HG02623 (cell line): ENCODE data around the gene MOGAT2.
A peak's percentile ranks its signal among the peaks of the same experiment; 100 is the strongest.
"Not testable (repeated sequence)": the region's sequence is repeated elsewhere in the genome, so short reads cannot be mapped to it uniquely, and the experiment has no call there.

ENCODE experiments used
- ATAC-seq: cut with Tn5 transposase; IDR thresholded peaks from one replicate; pipeline ENCODE4 v1.9.1; 2021; ENCODE audit warnings: moderate library complexity; ENCODE audit not compliant: unreplicated experiment

MOGAT2 gene

GRCh38 chr11:75717608-75718418 lies at the start of gene MOGAT2:
Gene MOGAT2, plus strand, starts transcription at chr11:75717838. Its CDS starts 51 bp downstream, at chr11:75717889.
- ATAC-seq = no peak

DNA sequence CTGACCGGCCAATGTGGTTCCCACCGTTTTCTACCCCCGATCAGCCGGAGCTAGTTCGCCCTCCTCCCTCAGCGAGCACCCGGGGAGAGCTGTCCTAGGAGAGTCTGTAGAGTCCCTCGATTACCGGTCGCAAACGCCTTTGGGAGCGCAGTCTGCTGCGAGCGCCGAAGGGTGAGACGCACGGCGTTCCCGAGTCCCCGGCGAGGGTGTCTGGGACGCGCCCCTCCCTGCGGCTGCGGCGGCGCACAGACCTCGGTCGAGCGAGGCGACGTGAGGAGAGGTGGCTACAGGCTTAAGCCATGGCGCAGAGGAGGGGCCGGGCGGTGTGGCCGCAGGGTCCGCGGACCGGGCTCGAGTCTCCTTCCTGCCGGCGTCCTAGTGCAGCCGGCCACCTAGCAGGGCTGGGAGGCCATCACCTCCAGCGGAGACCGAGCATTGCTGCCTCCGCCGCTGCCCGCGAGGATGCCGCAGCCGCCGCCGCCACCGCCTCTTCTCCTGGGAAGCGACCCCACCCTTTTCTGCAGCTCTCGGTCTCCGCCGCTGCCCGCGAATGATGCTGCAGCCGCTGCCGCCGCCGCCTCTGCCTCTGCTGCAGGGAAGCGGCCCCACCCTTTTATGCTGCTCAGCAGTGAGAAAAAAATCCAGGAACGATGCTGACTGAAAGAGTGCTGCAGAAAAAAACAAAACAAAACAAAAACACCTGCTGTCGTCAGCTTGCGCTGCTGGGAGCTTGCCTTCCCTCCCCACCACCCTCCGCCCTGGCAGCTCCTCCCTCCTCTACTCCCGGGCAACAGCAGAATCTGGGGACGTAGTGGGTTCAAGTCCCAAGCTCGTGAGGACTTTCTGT lies 49.0 kb upstream of the MOGAT2 start, which contains the start of gene MAP6:
MAP6 (minus strand) TSS at position 588 of the 847 bp plus-strand sequence. CDS start 669 bp downstream, outside the sequence.
- ATAC-seq = no peak

GRCh38 chr11:75673977-75674582 lies 43.6 kb upstream of the MOGAT2 start:
- no peak for ATAC-seq

DNA sequence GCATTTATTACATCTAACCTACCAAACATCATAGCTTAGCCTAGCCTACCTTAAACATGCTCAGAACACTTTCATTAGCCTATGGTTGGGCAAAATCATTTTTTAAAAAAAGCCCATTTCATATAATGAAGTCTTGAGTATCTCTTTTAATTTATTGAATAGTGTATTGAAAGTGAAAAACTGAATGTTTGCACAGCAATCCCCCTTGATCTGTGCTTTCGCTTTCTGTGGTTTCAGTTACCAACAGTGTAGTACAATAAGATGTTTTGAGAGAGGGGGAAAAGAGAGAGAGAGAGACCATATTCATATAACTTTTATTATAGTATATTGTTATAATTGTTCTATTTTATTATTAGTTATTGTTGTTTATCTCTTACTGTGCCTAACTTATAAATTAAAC lies 40.4 kb upstream of the MOGAT2 start:
- no peak for ATAC-seq

- ATAC-seq = no peak
Measured at GRCh38 chr11:75677909-75678308, 39.7 kb upstream of the MOGAT2 start.

DNA sequence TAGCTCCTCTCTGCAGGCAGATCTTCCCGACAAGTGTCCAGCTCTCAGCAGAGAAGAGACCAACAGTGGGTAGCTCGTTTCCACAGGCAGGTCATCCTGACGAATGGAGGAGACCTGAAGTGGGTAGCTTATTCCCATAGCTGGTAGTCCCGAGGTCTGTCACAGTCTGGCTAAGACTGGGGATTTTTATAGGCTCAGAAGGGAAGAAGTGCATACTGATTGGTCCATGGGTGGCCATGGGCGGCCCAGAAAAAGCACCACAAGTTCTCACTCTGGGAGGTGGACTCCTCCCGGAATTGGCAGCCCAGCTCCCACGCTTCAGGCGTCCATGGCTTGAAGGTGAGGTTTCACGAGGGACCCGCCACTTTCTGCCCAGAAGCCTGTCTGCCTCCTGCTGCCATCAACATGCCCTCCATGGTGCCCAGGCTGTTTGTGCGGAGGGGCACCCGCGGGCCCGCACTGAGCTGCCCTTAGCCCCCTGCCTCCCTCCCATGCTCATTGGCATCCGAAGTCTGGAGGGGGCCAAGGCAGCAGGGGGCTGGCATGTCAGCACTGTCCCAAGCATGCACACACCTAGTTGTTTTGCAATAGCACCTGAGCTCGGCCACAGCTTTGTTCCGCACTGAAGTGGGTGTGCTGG lies 38.9 kb upstream of the MOGAT2 start:
- no peak for ATAC-seq

DNA sequence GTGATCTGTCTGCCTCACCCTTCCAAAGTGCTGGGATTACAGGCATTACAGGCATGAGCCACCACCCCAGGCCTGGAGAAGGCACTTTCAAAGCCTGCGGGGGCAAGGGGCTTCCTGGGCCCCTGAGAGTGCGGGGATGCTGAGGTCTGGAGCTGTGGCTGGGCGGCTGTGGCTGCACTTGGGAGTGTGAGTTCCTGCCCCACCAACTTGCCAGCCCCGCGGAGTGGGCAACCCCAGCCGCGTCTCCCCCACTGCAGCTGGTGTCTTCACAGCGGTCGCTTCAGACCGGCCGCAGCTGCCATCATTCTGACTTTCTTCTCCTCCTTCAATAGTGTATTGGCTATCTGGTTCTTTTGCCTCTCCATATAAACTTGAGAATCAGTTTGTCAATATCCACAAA lies 38.1 kb upstream of the MOGAT2 start:
- no peak for ATAC-seq

- not testable (repeated sequence) for ATAC-seq
Measured at GRCh38 chr11:75683856-75684255, 33.8 kb upstream of the MOGAT2 start.

DNA sequence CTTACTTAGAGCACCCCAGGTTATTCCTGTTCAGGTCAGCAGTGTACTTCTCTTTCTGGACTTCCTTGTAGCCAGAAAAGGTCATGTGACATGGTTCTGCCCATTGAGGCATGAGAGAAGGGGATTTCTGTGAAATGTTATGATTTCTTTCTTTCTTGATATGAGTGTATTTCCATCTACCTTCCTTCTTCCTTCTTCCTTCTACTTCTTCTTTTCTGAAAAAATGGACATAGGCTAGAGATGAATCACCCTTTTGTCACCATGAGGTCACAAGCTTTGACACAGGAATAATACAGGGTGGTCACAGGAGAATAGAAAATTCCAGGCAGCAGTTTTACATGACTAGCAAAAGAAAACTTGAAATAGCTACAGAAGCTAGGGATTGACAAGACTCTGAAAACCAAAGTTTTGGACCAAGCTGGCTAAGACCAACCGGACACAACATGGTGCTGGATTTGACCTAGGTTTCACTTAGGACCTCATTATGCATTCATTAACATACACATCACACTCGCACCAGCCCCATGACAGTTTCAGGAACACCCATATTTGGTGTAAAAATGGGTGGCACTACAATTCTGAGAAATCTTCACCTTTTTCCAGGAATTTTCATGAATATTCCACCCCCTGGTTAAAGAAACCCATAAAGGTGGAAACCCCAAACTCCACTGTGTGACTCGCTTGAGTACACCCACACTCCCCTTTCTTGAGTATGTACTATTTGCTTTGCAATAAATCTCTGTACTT lies 27.6 kb upstream of the MOGAT2 start:
- ATAC-seq = peak; percentile 68

GRCh38 chr11:75691804-75692203 lies 25.8 kb upstream of the MOGAT2 start:
- no peak for ATAC-seq

GRCh38 chr11:75697906-75698581 lies 19.6 kb upstream of the MOGAT2 start:
- no peak for ATAC-seq

DNA sequence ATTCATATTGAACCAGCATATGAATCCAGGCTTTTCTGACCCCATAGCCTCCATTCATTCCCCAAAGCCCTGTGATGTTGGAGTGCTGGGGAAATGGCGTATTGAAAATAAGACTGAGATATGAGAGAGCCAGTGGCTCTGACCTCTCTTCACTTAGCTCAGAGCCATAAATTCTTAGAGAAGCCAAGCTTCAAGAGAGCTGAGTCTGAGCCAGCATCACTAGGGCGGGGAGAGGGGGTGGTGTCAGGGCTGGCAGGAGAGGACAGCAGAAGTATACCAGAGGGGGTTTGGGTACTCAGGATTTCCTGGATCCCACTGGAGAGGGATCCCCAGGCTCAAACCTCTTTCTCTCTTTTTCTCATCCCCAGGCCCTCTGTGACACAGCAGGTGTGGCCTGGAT lies 16.7 kb upstream of the MOGAT2 start:
- no peak for ATAC-seq

- no peak for ATAC-seq
Measured at GRCh38 chr11:75703695-75704237, 13.9 kb upstream of the MOGAT2 start.

GRCh38 chr11:75705541-75705940 lies 12.1 kb upstream of the MOGAT2 start:
- ATAC-seq = no peak

GRCh38 chr11:75706260-75706729 lies 11.3 kb upstream of the MOGAT2 start:
- no peak for ATAC-seq

DNA sequence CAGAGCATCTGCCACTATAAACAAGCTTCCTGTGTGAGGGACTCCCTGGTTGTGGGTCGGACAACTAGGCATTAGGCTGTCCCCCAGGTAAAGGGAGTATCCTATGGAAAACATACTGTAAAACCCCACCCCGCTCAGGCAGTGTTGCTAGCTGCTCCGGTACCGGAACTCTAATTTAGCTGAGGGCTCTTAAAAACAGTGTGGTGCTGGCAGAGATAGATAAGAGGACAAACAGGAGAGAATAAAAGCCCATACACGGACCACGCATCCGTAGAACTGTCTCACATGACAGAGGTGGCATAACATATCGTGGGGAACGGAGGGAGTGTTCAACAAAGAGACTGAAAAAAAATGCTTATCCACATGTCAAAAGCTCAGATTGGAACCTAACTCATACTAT lies 3.4 kb upstream of the MOGAT2 start:
- no peak for ATAC-seq

DNA sequence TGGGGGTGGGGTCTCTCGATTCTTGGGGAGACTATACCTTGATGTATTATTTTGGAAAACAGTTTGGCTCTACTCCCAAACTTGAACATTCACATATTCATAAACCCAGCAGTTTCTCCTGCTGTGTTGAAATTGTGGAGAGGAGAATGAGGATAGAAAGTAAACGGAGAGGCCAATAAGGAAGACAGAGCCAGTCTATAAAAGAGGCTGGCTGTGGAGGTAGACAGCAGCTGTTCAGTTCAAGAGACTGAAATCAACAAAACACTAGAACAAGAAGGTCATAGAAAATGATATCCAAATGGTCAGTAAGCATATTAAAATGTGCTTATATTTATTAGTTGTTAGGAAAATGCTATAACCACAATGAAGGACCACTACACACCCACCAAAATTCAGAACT lies 1.9 kb upstream of the MOGAT2 start:
- ATAC-seq = no peak

- no peak for ATAC-seq
Measured at GRCh38 chr11:75716659-75717058, 979 bp upstream of the MOGAT2 start.
